22Rv1 (cell line): ENCODE measurements around the gene SPSB2.

Experiments
- H3K27ac ChIP-seq: fragments of 450-650 bp; 2 replicates; pipeline ENCODE4 v1.5.1; 2017
- ZFX ChIP-seq: fragments of 450-650 bp; IDR thresholded peaks from 2 replicates; pipeline ENCODE4 v1.6.1; 2017; ENCODE audit warnings: antibody characterized with exemption, borderline replicate concordance
- TF ChIP-seq, protein P1 (sequence below): fragments of 450-650 bp; IDR thresholded peaks from 2 replicates; pipeline ENCODE4 v1.5.1; 2017; ENCODE audit warnings: mild to moderate bottlenecking

SPSB2 gene

DNA sequence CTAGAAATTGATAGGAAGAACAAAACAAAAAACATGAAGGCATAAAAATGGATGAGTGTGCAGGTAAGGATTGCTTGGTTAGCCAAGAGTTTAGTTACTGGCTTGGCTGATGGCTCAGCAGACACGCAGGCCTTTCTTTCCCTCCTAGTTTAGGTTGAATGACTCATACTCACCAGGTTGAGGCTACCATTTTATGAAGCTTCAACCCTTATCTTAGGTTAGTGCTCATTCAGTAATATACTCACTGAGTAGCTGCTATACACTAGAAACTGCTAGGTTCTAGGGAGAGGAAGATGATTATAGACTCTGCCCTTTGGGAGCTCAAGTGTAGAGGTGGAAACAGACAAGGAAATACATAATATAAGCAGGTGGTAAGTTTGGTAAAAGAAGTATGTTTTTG lies 38.8 kb downstream of the SPSB2 start:
- no peak for TF ChIP-seq ZFX
- TF ChIP-seq, protein P1, sequence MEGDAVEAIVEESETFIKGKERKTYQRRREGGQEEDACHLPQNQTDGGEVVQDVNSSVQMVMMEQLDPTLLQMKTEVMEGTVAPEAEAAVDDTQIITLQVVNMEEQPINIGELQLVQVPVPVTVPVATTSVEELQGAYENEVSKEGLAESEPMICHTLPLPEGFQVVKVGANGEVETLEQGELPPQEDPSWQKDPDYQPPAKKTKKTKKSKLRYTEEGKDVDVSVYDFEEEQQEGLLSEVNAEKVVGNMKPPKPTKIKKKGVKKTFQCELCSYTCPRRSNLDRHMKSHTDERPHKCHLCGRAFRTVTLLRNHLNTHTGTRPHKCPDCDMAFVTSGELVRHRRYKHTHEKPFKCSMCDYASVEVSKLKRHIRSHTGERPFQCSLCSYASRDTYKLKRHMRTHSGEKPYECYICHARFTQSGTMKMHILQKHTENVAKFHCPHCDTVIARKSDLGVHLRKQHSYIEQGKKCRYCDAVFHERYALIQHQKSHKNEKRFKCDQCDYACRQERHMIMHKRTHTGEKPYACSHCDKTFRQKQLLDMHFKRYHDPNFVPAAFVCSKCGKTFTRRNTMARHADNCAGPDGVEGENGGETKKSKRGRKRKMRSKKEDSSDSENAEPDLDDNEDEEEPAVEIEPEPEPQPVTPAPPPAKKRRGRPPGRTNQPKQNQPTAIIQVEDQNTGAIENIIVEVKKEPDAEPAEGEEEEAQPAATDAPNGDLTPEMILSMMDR, result no peak
- peak overlapping the region; percentile 25 for H3K27ac ChIP-seq

DNA sequence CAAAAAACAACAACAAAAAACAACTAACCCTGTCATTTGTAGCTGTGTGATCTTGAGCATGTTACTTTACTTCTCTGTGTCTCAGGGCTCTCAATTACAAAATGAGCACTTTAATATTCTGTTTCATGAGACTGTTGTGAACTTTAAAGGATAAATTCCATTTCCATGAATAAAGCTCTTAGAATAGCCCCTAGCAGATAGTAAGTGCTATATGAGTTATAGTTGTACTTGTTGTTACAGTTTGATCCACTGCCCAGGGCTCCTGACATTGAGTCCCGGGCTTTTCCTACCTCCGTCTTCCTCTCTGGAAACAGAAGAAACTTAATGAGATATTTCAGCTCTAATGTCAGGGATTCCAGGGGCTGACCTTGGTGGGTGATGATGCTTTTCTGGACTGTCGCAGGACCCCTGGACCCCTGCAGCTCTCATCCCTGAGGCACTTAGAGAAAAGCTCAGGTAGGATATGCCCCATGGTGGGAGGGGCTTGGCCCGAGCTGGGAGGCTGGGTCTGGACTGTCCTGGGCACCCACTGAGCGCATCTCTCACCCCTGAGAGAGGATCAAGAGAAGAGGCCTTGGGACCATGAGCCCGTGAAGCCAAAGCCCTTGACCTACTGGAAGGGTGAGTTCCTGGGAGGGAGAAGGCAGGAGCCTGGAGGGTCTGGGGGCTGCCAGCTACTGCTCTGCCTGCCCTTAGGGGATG lies 39.8 kb downstream of the SPSB2 start:
- TF ChIP-seq ZFX, result no peak
- TF ChIP-seq, protein P1, result no peak
- H3K27ac ChIP-seq, result peak overlapping the region; percentile 25; the same call in 1 of the 2 replicates

DNA sequence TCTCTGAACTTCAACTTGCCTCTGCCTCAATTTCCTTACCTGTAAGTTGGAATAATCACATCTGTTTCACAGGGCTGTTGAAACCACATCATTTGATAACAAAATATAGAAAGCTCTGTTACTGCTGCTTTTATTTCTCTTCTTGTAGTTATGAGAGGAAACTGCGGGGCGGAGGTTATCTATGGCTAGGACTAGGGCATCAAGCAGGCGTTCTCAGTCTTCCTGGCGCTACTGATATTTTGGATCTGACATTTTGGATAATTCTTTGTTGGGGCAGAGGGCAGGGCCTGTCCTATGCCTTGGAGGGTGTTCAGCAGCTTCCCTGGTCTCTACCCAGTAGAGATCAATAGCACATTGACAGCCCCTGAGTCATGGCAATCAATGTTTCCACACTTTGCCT lies 41.0 kb downstream of the SPSB2 start:
- H3K27ac ChIP-seq, result peak overlapping the region; percentile 26; the same call in 1 of the 2 replicates
- TF ChIP-seq, protein P1, result no peak
- no peak for TF ChIP-seq ZFX

DNA sequence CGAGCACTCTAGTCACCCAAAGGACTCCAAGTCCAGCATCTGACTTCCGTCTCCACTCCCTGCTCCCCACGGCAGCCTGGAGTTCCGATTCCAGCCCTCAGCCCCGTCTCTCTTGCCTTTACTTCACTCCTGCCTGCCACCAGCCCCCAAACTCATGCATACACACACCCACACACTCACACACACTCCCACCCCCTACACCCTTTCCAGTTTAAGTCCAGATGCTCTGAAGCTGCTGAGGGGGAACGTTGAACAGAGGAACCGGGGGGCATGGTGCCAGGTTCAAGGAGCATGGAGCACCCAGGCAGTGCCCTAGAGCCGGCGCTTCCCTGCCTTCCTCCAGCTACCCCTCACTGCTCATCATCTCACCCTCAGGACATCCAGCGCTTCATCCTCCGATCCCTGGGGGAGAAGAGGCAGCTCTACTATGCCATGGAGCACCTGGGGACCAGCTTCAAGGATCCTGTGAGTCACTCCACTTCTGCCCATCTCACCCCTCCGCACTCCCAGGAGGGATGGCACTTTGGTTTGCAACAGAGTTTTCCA lies 41.6 kb downstream of the SPSB2 start:
- TF ChIP-seq, protein P1, result no peak
- no peak for TF ChIP-seq ZFX

DNA sequence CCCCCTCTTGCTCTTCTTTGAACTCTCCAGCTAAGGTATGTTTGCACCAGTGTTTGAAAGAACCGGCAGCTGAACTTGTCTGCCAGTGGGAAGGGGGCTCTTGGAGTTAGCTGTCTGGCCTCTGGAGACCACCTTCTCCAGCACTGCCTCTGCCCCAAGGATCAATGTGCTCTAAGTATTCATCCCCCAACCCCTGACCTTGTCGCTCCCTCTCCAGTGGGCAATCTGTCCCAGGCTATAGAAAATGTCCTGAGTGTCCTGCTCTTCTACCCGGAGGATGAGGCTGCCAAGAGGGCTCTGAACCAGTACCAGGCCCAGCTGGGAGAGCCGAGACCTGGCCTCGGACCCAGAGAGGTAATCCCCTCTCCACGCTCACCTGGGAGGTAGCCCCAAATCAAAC lies 42.1 kb downstream of the SPSB2 start:
- TF ChIP-seq ZFX, result no peak
- TF ChIP-seq, protein P1, result no peak

More for the DNA sequence above, 41.6 kb downstream of the SPSB2 start:
- H3K27ac ChIP-seq, result peak overlapping the region; percentile 26; the same call in 1 of the 2 replicates

DNA sequence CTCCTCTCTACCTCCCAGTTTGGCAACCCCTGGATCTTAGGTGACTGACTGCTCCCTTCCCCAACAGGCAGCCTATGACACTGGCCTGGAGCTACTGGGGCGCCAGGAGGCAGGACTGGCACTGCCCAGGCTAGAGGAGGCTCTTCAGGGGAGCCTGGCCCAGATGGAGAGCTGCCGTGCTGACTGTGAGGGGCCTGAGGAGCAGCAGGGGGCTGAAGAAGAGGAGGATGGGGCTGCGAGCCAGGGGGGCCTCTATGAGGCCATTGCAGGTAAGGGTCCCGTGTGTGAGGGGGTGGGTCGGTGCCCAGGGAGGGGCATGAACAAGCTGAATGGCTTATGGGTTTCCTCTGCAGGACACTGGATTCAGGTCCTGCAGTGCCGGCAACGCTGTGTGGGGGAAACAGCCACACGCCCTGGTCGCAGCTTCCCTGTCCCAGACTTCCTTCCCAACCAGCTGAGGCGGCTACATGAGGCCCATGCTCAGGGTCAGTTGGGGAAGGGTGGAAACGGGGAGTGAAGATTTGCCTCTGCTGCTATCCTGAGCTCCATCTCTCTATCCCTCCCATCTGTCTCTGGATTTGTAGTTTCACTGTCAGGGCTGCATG lies 42.7 kb downstream of the SPSB2 start:
- peak overlapping the region; percentile 92 for H3K27ac ChIP-seq

More for the DNA sequence above, 42.1 kb downstream of the SPSB2 start:
- H3K27ac ChIP-seq, result peak overlapping the region; percentile 92

More for the DNA sequence above, 42.7 kb downstream of the SPSB2 start:
- TF ChIP-seq ZFX, result no peak
- TF ChIP-seq, protein P1, result no peak
